Activated CD4-positive, alpha-beta T cell treated with anti-CD3 and anti-CD28 coated beads, Interleukin-2, amount 50 U/mL, for 4 hours (primary cell): ENCODE data around the gene FUT7.
"Not testable (repeated sequence)": the region's sequence is repeated elsewhere in the genome, so short reads cannot be mapped to it uniquely, and the experiment has no call there.

Source experiments
- DNase-seq, 2 experiments: peaks; one replicate each; pipeline ENCODE4 v3.0.0-alpha.2; 2020

FUT7 gene

GRCh38 chr9:137048655-137049543 lies 17.0 kb upstream of the FUT7 start:
- DNase-seq, result no peak

GRCh38 chr9:137046088-137046787 lies 14.3 kb upstream of the FUT7 start, which contains the start of gene NPDC1:
NPDC1 (minus strand) TSS chr9:137046177; CDS start chr9:137045989, 188 bp downstream.
- DNase-seq, result peak; percentile 74 to 75

GRCh38 chr9:137045294-137046087 lies 13.6 kb upstream of the FUT7 start:
- DNase-seq, result no peak

GRCh38 chr9:137044502-137045177 lies 12.8 kb upstream of the FUT7 start:
- no peak for DNase-seq

GRCh38 chr9:137044037-137044436 lies 12.1 kb upstream of the FUT7 start:
- DNase-seq, result no peak

GRCh38 chr9:137042751-137043727 lies 11.2 kb upstream of the FUT7 start:
- DNase-seq, result no peak

- no peak for DNase-seq
Observed at GRCh38 chr9:137041124-137041523, 9.2 kb upstream of the FUT7 start.

GRCh38 chr9:137040568-137040967 lies 8.7 kb upstream of the FUT7 start:
- DNase-seq, result no peak

GRCh38 chr9:137039611-137040366 lies 7.9 kb upstream of the FUT7 start:
- no peak for DNase-seq

GRCh38 chr9:137038916-137039315 lies 7.0 kb upstream of the FUT7 start:
- DNase-seq, result no peak

- no peak for DNase-seq
Observed at GRCh38 chr9:137037483-137037882, 5.6 kb upstream of the FUT7 start.

GRCh38 chr9:137037035-137037434 lies 5.1 kb upstream of the FUT7 start:
- DNase-seq, result no peak

GRCh38 chr9:137035937-137036336 lies 4.0 kb upstream of the FUT7 start:
- no peak for DNase-seq

GRCh38 chr9:137035507-137035834 lies 3.6 kb upstream of the FUT7 start:
- no peak for DNase-seq

GRCh38 chr9:137034709-137035506 lies 3.0 kb upstream of the FUT7 start:
- DNase-seq, result peak; percentile 85

- DNase-seq, result no peak
Observed at GRCh38 chr9:137034039-137034708, 2.3 kb upstream of the FUT7 start.

- not testable (repeated sequence) for DNase-seq
Observed at GRCh38 chr9:137033481-137033880, 1.6 kb upstream of the FUT7 start.

GRCh38 chr9:137032858-137033257 lies 970 bp upstream of the FUT7 start:
- DNase-seq, result no peak
